Measurements from ENCODE around the gene SMIM35.

- TF ChIP-seq CTCF (IDR thresholded peaks at IDR 0.05): no peak
- TF ChIP-seq POLR2A (IDR thresholded peaks at IDR 0.05): no peak
Measured at GRCh38 chr11:118091690-118092089, 4.9 kb upstream of the SMIM35 start.
